Measurements from ENCODE around the gene ZNF527. TPM values are rescaled to one million over a fixed set of nuclear protein-coding genes. Genes with fewer than 3 reads are reported as not detected.

ZNF527 gene
- total RNA-seq, 1 experiment from 2014 or later: 8.9 TPM

GRCh38 chr19:37355901-37356300 lies 15.0 kb upstream of the ZNF527 start:
- no TSS peak for BruUV-seq (replicated peaks)
- POLR2A ChIA-PET: no interaction called here
- CTCF ChIA-PET: no interaction called here
- H3K27me3 ChIP-seq (ENCODE audit: control insufficient read depth, insufficient read depth, low read length): no peaks in the 10 kb centered on the region
- H3K27ac ChIP-seq (ENCODE audit: low read length): no peak overlapping the region
- ATAC-seq (no peak), DNase-seq (ENCODE audit: low read depth, low spot score) (no peak)
- H3K4me1 ChIP-seq (ENCODE audit: control insufficient read depth, insufficient read depth, low read length): no peaks in the 10 kb centered on the region
- H3K36me3 ChIP-seq (ENCODE audit: control insufficient read depth, insufficient read depth, low read length): peaks cover 12% of the 10 kb centered on the region
- TF ChIP-seq SIN3A (IDR thresholded peaks at IDR 0.05; ENCODE audit: borderline replicate concordance, insufficient read depth, low read depth, low read length): no peak
- in situ Hi-C loops (cut with HindIII; ENCODE audit: low pct_unique_long_range_greater_than_20kb, low sequenced_read_pairs): no loop called here
- peaks cover 26% of the 10 kb centered on the region; the same call in 1 of the 2 replicates for H3K9me3 ChIP-seq (ENCODE audit: control insufficient read depth, insufficient read depth, low read depth, low read length)
- no peak overlapping the region for H3K4me3 ChIP-seq (ENCODE audit: low read depth in 2 of 2, low read length in 2 of 2)
- intact Hi-C loops (cut with micrococcal nuclease; ENCODE audit: unreplicated experiment): no loop called here

- ATAC-seq (no peak), DNase-seq (ENCODE audit: low read depth, low spot score) (no peak)
- peaks cover 16% of the 10 kb centered on the region for H3K36me3 ChIP-seq (ENCODE audit: control insufficient read depth, insufficient read depth, low read length)
- no peak overlapping the region for H3K4me3 ChIP-seq (ENCODE audit: low read depth in 2 of 2, low read length in 2 of 2)
- in situ Hi-C loops (cut with HindIII; ENCODE audit: low pct_unique_long_range_greater_than_20kb, low sequenced_read_pairs): no loop called here
- TF ChIP-seq SIN3A (IDR thresholded peaks at IDR 0.05; ENCODE audit: borderline replicate concordance, insufficient read depth, low read depth, low read length) (no peak), REST (IDR thresholded peaks at IDR 0.05; ENCODE audit: insufficient read depth in 1 of 2, low read depth in 2 of 2, low read length in 1 of 2) (no peak), POLR2AphosphoS5 (IDR thresholded peaks at IDR 0.05; ENCODE audit: low read depth, low read length) (no peak), CTCF (IDR thresholded peaks at IDR 0.05) (no peak), TCF7L2 (IDR thresholded peaks at IDR 0.05; ENCODE audit: low read depth, low read length) (no peak)
- H3K4me1 ChIP-seq (ENCODE audit: control insufficient read depth, insufficient read depth, low read length): no peaks in the 10 kb centered on the region
- CTCF ChIA-PET: interaction anchor here (0.6 kb wide), 1 partner anchor 1172 kb away, joined by 8 read pairs; no protein-coding TSS in a partner anchor
- POLR2A ChIA-PET: no interaction called here
- intact Hi-C loops (cut with micrococcal nuclease; ENCODE audit: unreplicated experiment): no loop called here
- H3K27ac ChIP-seq (ENCODE audit: low read length): no peak overlapping the region
- BruUV-seq (replicated peaks): no TSS peak
- H3K27me3 ChIP-seq (ENCODE audit: control insufficient read depth, insufficient read depth, low read length): no peaks in the 10 kb centered on the region
- peaks cover 51% of the 10 kb centered on the region for H3K9me3 ChIP-seq (ENCODE audit: control insufficient read depth, insufficient read depth, low read depth, low read length)
Observed at GRCh38 chr19:37361994-37362393, 8.9 kb upstream of the ZNF527 start.

GRCh38 chr19:37362733-37363132 lies 8.2 kb upstream of the ZNF527 start:
- POLR2A ChIA-PET: interaction anchor here (0.8 kb wide), 1 partner anchor 8 kb away, joined by 3 read pairs; the partner anchor contains the start of gene ZNF527
- TSS peak; percentile 47 for BruUV-seq (replicated peaks)
- in situ Hi-C loops (cut with HindIII; ENCODE audit: low pct_unique_long_range_greater_than_20kb, low sequenced_read_pairs): no loop called here

More at GRCh38 chr19:37362733-37363132, 8.2 kb upstream of the ZNF527 start:
- intact Hi-C loops (cut with micrococcal nuclease; ENCODE audit: unreplicated experiment): no loop called here
- TF ChIP-seq TCF7L2 (IDR thresholded peaks at IDR 0.05; ENCODE audit: low read depth, low read length) (no peak), POLR2AphosphoS5 (IDR thresholded peaks at IDR 0.05; ENCODE audit: low read depth, low read length) (no peak), SIN3A (IDR thresholded peaks at IDR 0.05; ENCODE audit: borderline replicate concordance, insufficient read depth, low read depth, low read length) (no peak), CTCF (IDR thresholded peaks at IDR 0.05) (no peak), REST (IDR thresholded peaks at IDR 0.05; ENCODE audit: insufficient read depth in 1 of 2, low read depth in 2 of 2, low read length in 1 of 2) (no peak)
- Histone ChIP-seq H3K27ac (ENCODE audit: low read length) (no peak overlapping the region), H3K4me3 (ENCODE audit: low read depth in 2 of 2, low read length in 2 of 2) (no peak overlapping the region), H3K27me3 (ENCODE audit: control insufficient read depth, insufficient read depth, low read length) (no peaks in the 10 kb centered on the region), H3K4me1 (ENCODE audit: control insufficient read depth, insufficient read depth, low read length) (no peaks in the 10 kb centered on the region), H3K36me3 (ENCODE audit: control insufficient read depth, insufficient read depth, low read length) (peaks cover 16% of the 10 kb centered on the region), H3K9me3 (ENCODE audit: control insufficient read depth, insufficient read depth, low read depth, low read length) (peaks cover 51% of the 10 kb centered on the region)
- no peak for DNase-seq (ENCODE audit: low read depth, low spot score)
- CTCF ChIA-PET: no interaction called here
- peak; percentile 26 for ATAC-seq

All from Panc1 (cell line).